ENCODE results near the gene SLC24A1. TPM values are rescaled to one million over a fixed set of nuclear protein-coding genes. Genes with fewer than 3 reads are reported as not detected.

SLC24A1 gene
- total and polyA plus RNA-seq, 4 donors = 4.8 to 13.5 (median 7.4) TPM

Other genes starting within 250 kb of the SLC24A1 start
- gene IGDCC3, start 243.9 kb upstream of the SLC24A1 start, total RNA-seq = not detected
- gene IGDCC3, start 243.9 kb upstream of the SLC24A1 start, polyA plus RNA-seq = not detected
- gene IGDCC4, start 199.0 kb upstream of the SLC24A1 start, total RNA-seq = 10 to 100 TPM in 1 of 2 donors, under 1 TPM in 1; 0.45 to 14.2 TPM
- not detected for gene IGDCC4, start 199.0 kb upstream of the SLC24A1 start, polyA plus RNA-seq
- gene DPP8, start 104.2 kb upstream of the SLC24A1 start, total RNA-seq = 10 to 100 TPM; 36.8 to 43.7 TPM
- gene DPP8, start 104.2 kb upstream of the SLC24A1 start, polyA plus RNA-seq = 10 to 100 TPM; 10.6 to 14.5 TPM
- gene HACD3, start 91.5 kb upstream of the SLC24A1 start, total RNA-seq = 10 to 100 TPM; 16.1 to 34.2 TPM
- gene HACD3, start 91.5 kb upstream of the SLC24A1 start, polyA plus RNA-seq = 10 to 100 TPM in 1 of 2 donors, 1 to 10 TPM in 1; 9.6 to 14.6 TPM
- gene INTS14, start 10.8 kb upstream of the SLC24A1 start, total RNA-seq = 10 to 100 TPM; 18.6 to 25.4 TPM
- gene INTS14, start 10.8 kb upstream of the SLC24A1 start, polyA plus RNA-seq = 10 to 100 TPM; 16.0 to 30.5 TPM
- 10 to 100 TPM; 30.4 to 41.3 TPM for gene DENND4A, start 170.4 kb downstream of the SLC24A1 start, total RNA-seq
- gene DENND4A, start 170.4 kb downstream of the SLC24A1 start, polyA plus RNA-seq = 1 to 10 TPM; 3.3 to 5.8 TPM
- 100 to 1,000 TPM; 149 to 156 TPM for gene RAB11A, start 247.6 kb downstream of the SLC24A1 start, total RNA-seq
- 10 to 100 TPM; 89.0 to 94.2 TPM for gene RAB11A, start 247.6 kb downstream of the SLC24A1 start, polyA plus RNA-seq

Measured in aorta (tissue), 4 donors.